Neutrophil (primary cell): ENCODE data around the gene EEIG1.

Source experiments
- H3K27ac ChIP-seq: fragments of 200-600 bp; sonication (generic); 2 replicates; pipeline ENCODE4 v1.5.1; 2016; ENCODE audit warnings: mild to moderate bottlenecking, moderate library complexity
- H3K27me3 ChIP-seq: fragments of 200-600 bp; sonication (generic); 2 replicates; pipeline ENCODE4 v1.6.0; 2016; ENCODE audit warnings: mild to moderate bottlenecking
- H3K36me3 ChIP-seq: fragments of 200-600 bp; sonication (generic); 2 replicates; pipeline ENCODE4 v1.5.1; 2017
- H3K4me1 ChIP-seq, 2 experiments: fragments of 200-600 bp in 1 of 2; sonication (generic) in 1 of 2; 1 replicate in 1 of 2; 2 replicates in 1 of 2; pipeline versions ENCODE4 v1.5.1 to v1.6.1; 2013 to 2016; ENCODE audit warnings: low read depth in 1 of 2, low read length in 1 of 2, mild to moderate bottlenecking in 1 of 2, moderate library complexity in 1 of 2; ENCODE audit not compliant: control insufficient read depth in 1 of 2, insufficient read depth in 1 of 2
- H3K4me3 ChIP-seq, 2 experiments: fragments of 200-600 bp in 1 of 2; sonication (generic) in 1 of 2; 1 replicate in 1 of 2; 2 replicates in 1 of 2; pipeline ENCODE4 v1.5.1; 2013 to 2016; ENCODE audit warnings: low read depth in 1 of 2, low read length in 1 of 2, mild to moderate bottlenecking in 1 of 2, moderate library complexity in 1 of 2
- H3K9me3 ChIP-seq: fragments of 200-600 bp; sonication (generic); 2 replicates; pipeline ENCODE4 v1.5.1; 2016
- CTCF ChIP-seq: fragments of 200-600 bp; sonication (generic); IDR thresholded peaks from 2 replicates; pipeline ENCODE4 v1.5.1; 2016; ENCODE audit warnings: antibody characterized with exemption

The EEIG1 gene

GRCh38 chr9:127980706-127981558 lies at the start of gene EEIG1:
Gene EEIG1, minus strand, starts transcription at chr9:127980989. Its CDS starts 852 bp downstream, at chr9:127980137.
- H3K4me1 ChIP-seq = peaks cover 13 to 16% of the 10 kb centered on the region in 2 experiments

GRCh38 chr9:128027705-128028104 lies 46.9 kb upstream of the EEIG1 start:
- no peaks in the 10 kb centered on the region for H3K36me3 ChIP-seq
- no peaks in the 10 kb centered on the region for H3K9me3 ChIP-seq
- no peak for TF ChIP-seq CTCF
- peaks cover 22 to 27% of the 10 kb centered on the region in 2 experiments for H3K4me1 ChIP-seq
- peaks cover 9% of the 10 kb centered on the region for H3K27me3 ChIP-seq
- H3K4me3 ChIP-seq = peak overlapping the region; percentile 5 to 37
- H3K27ac ChIP-seq = peak overlapping the region; percentile 86

More at GRCh38 chr9:127980706-127981558, at the start of gene EEIG1:
- H3K9me3 ChIP-seq = no peaks in the 10 kb centered on the region
- no peak for TF ChIP-seq CTCF
- H3K27me3 ChIP-seq = peaks cover 20% of the 10 kb centered on the region
- no peaks in the 10 kb centered on the region for H3K36me3 ChIP-seq
- H3K27ac ChIP-seq = peak within 1 kb of the TSS; percentile 50
- peak within 1 kb of the TSS; percentile 74 to 79 for H3K4me3 ChIP-seq

- Histone ChIP-seq H3K4me3 (peak overlapping the region; percentile 5 to 37), H3K27me3 (peaks cover 9% of the 10 kb centered on the region), H3K27ac (peak overlapping the region; percentile 86), H3K9me3 (no peaks in the 10 kb centered on the region), H3K4me1 (peaks cover 30 to 33% of the 10 kb centered on the region in 2 experiments), H3K36me3 (no peaks in the 10 kb centered on the region)
- TF ChIP-seq CTCF = no peak
Measured at GRCh38 chr9:128026773-128027541, 46.2 kb upstream of the EEIG1 start.

GRCh38 chr9:128026255-128026772 lies 45.5 kb upstream of the EEIG1 start:
- Histone ChIP-seq H3K27ac (peak overlapping the region; percentile 86), H3K4me1 (peaks cover 31 to 33% of the 10 kb centered on the region in 2 experiments), H3K27me3 (peaks cover 9% of the 10 kb centered on the region), H3K9me3 (no peaks in the 10 kb centered on the region), H3K36me3 (no peaks in the 10 kb centered on the region), H3K4me3 (peak overlapping the region in 1 of 2 experiments; percentile 37)
- no peak for TF ChIP-seq CTCF

GRCh38 chr9:128025736-128026135 lies 44.9 kb upstream of the EEIG1 start:
- no peak for TF ChIP-seq CTCF
- Histone ChIP-seq H3K4me3 (no peak overlapping the region), H3K27ac (no peak overlapping the region), H3K4me1 (peaks cover 31 to 33% of the 10 kb centered on the region in 2 experiments), H3K36me3 (no peaks in the 10 kb centered on the region), H3K9me3 (no peaks in the 10 kb centered on the region), H3K27me3 (peaks cover 9% of the 10 kb centered on the region)
